H9 (cell line): ENCODE measurements around the gene PIP5KL1. TPM values are rescaled to one million over a fixed set of nuclear protein-coding genes. Genes with fewer than 3 reads are reported as not detected.

Experiments used
- DNase-seq: peaks from one replicate; pipeline ENCODE4 v3.0.0-alpha.2; 2017
- H2AFZ ChIP-seq: one replicate; pipeline ENCODE4 v1.6.1; 2013; ENCODE audit warnings: mild to moderate bottlenecking, low read length, control low read depth, moderate library complexity
- H2AK5ac ChIP-seq: 2 replicates; pipeline ENCODE4 v1.6.1; 2013; ENCODE audit warnings: low read length, control low read depth, mixed read lengths; ENCODE audit not compliant: insufficient read length
- H2BK120ac ChIP-seq: one replicate; pipeline ENCODE4 v1.6.1; 2013; ENCODE audit warnings: low read depth, mild to moderate bottlenecking, low read length, control low read depth, inconsistent platforms; ENCODE audit not compliant: poor library complexity, severe bottlenecking
- H2BK12ac ChIP-seq: 2 replicates; pipeline ENCODE4 v1.6.1; 2013; ENCODE audit warnings: low read length, control low read depth, mixed read lengths, low read depth; ENCODE audit not compliant: insufficient read length
- H2BK15ac ChIP-seq: 2 replicates; pipeline ENCODE4 v1.6.1; 2013; ENCODE audit warnings: low read depth, low read length, control low read depth
- H2BK20ac ChIP-seq: one replicate; pipeline ENCODE4 v1.6.1; 2013; ENCODE audit warnings: low read depth, mild to moderate bottlenecking, low read length, control low read depth, inconsistent platforms; ENCODE audit not compliant: poor library complexity, severe bottlenecking
- H2BK5ac ChIP-seq: 2 replicates; pipeline ENCODE4 v1.6.1; 2013; ENCODE audit warnings: low read length, control low read depth, mixed read lengths; ENCODE audit not compliant: insufficient read length
- H3K14ac ChIP-seq: 2 replicates; pipeline ENCODE4 v1.6.1; 2013; ENCODE audit warnings: low read length, control low read depth; ENCODE audit not compliant: insufficient read depth
- H3K18ac ChIP-seq: 2 replicates; pipeline ENCODE4 v1.6.1; 2013; ENCODE audit warnings: low read depth, mild to moderate bottlenecking, mixed read lengths, low read length, control low read depth; ENCODE audit not compliant: insufficient read length
- H3K23ac ChIP-seq: 2 replicates; pipeline ENCODE4 v1.6.1; 2013; ENCODE audit warnings: low read length, control low read depth, mixed read lengths, low read depth; ENCODE audit not compliant: insufficient read length
- H3K23me2 ChIP-seq: 2 replicates; pipeline ENCODE4 v1.6.1; 2013; ENCODE audit warnings: low read depth, mild to moderate bottlenecking, mixed read lengths, low read length, control low read depth; ENCODE audit not compliant: insufficient read length, poor library complexity, severe bottlenecking
- H3K27ac ChIP-seq: 2 replicates; pipeline ENCODE4 v1.5.1; 2013; ENCODE audit warnings: low read length, control low read depth, mixed read lengths, low read depth; ENCODE audit not compliant: insufficient read length
- H3K27me3 ChIP-seq: 2 replicates; pipeline ENCODE4 v1.6.1; 2013; ENCODE audit warnings: low read length, control low read depth, inconsistent platforms; ENCODE audit not compliant: insufficient read depth
- H3K4ac ChIP-seq: 2 replicates; pipeline ENCODE4 v1.6.1; 2013; ENCODE audit warnings: low read depth, mild to moderate bottlenecking, control low read depth, inconsistent platforms, low read length, moderate library complexity
- H3K4me1 ChIP-seq: 2 replicates; pipeline ENCODE4 v1.6.1; 2013; ENCODE audit warnings: low read length, control low read depth, inconsistent platforms; ENCODE audit not compliant: insufficient read depth
- H3K4me2 ChIP-seq: 2 replicates; pipeline ENCODE4 v1.6.1; 2013; ENCODE audit warnings: low read length, control low read depth, mixed read lengths; ENCODE audit not compliant: insufficient read length, insufficient read depth
- H3K56ac ChIP-seq: 2 replicates; pipeline ENCODE4 v1.6.1; 2013; ENCODE audit warnings: low read depth, mild to moderate bottlenecking, mixed read lengths, low read length, control low read depth; ENCODE audit not compliant: insufficient read length
- H3K79me1 ChIP-seq: 2 replicates; pipeline ENCODE4 v1.6.1; 2013; ENCODE audit warnings: low read depth, mild to moderate bottlenecking, moderate library complexity, low read length, control low read depth, inconsistent platforms; ENCODE audit not compliant: insufficient read depth, poor library complexity, severe bottlenecking
- H3K79me2 ChIP-seq: 2 replicates; pipeline ENCODE4 v1.6.1; 2013; ENCODE audit warnings: low read length, control low read depth, inconsistent platforms; ENCODE audit not compliant: insufficient read depth
- H3K9ac ChIP-seq: 2 replicates; pipeline ENCODE4 v1.6.1; 2013; ENCODE audit warnings: low read length, control low read depth, mixed read lengths; ENCODE audit not compliant: insufficient read length; ENCODE audit errors: extremely low read depth
- H3K9me3 ChIP-seq: one replicate; pipeline ENCODE4 v1.6.1; 2013; ENCODE audit warnings: low read depth, low read length, inconsistent platforms; ENCODE audit not compliant: control insufficient read depth
- H3T11ph ChIP-seq: one replicate; pipeline ENCODE4 v1.6.1; 2013; ENCODE audit warnings: mild to moderate bottlenecking, low read length, control low read depth, inconsistent platforms
- H4K20me1 ChIP-seq: one replicate; pipeline ENCODE4 v1.6.1; 2013; ENCODE audit not compliant: control insufficient read depth, insufficient read length, insufficient read depth
- H4K5ac ChIP-seq: 2 replicates; pipeline ENCODE4 v1.6.1; 2013; ENCODE audit warnings: low read depth, mild to moderate bottlenecking, mixed read lengths, low read length, control low read depth; ENCODE audit not compliant: insufficient read length
- H4K8ac ChIP-seq: replicated peaks from 2 replicates; pipeline ENCODE4 v1.6.1; 2013; ENCODE audit warnings: low read length, control low read depth, mixed read lengths, low read depth; ENCODE audit not compliant: insufficient read length
- H4K91ac ChIP-seq: 2 replicates; pipeline ENCODE4 v1.6.1; 2013; ENCODE audit warnings: low read depth, mild to moderate bottlenecking, moderate library complexity, mixed read lengths, low read length, control low read depth; ENCODE audit not compliant: insufficient read length
- H3K27ac Mint-ChIP-seq, 3 experiments: 2 replicates in 2 of 3; 3 replicates in 1 of 3; pipeline ENCODE4 v1.8.0; 2020 to 2021; ENCODE audit warnings: mixed read lengths in 3 of 3, mild to moderate bottlenecking in 1 of 3, moderate library complexity in 1 of 3
- H3K27me3 Mint-ChIP-seq: 2 replicates; pipeline ENCODE4 v1.8.0; 2021; ENCODE audit warnings: low read depth, mild to moderate bottlenecking, moderate library complexity, mixed read lengths
- H3K36me3 Mint-ChIP-seq, 3 experiments: 2 replicates in 2 of 3; 3 replicates in 1 of 3; pipeline ENCODE4 v1.8.0; 2020 to 2021; ENCODE audit warnings: low read depth in 3 of 3, mixed read lengths in 3 of 3; ENCODE audit not compliant: insufficient read depth in 1 of 3
- H3K4me1 Mint-ChIP-seq, 2 experiments: 2 replicates each; pipeline ENCODE4 v1.8.0; 2020; ENCODE audit warnings: mixed read lengths in 2 of 2
- H3K4me3 Mint-ChIP-seq, 2 experiments: 2 replicates in 1 of 2; 3 replicates in 1 of 2; pipeline ENCODE4 v1.8.0; 2020 to 2021; ENCODE audit warnings: mild to moderate bottlenecking in 2 of 2, mixed read lengths in 2 of 2, moderate library complexity in 1 of 2
- H3K9me3 Mint-ChIP-seq, 2 experiments: 2 replicates in 1 of 2; 3 replicates in 1 of 2; pipeline ENCODE4 v1.8.0; 2020; ENCODE audit warnings: mild to moderate bottlenecking in 2 of 2, mixed read lengths in 2 of 2, moderate library complexity in 1 of 2
- CTCF ChIP-seq: fragments of 200-600 bp; sonication (generic); conservative IDR thresholded peaks from 3 replicates; pipeline ENCODE4 v1.8.0; 2021; ENCODE audit warnings: antibody characterized with exemption, mild to moderate bottlenecking
- WGBS: extraction: QIAGEN DNeasy Blood & Tissue Kit; methylation state at CpG from one replicate; pipeline ENCODE4 v1.1.7; 2013; ENCODE audit warnings: missing lambda C conversion rate, low lambda C conversion rate, mixed read lengths; ENCODE audit not compliant: insufficient read length; ENCODE audit errors: extremely low coverage; 5-methylcytosine and 5-hydroxymethylcytosine counted together
- total RNA-seq: library from RNA; stranded (reverse); gene quantifications from 2 replicates; pipeline ENCODE4 v1.2.1, GENCODE V29; 2021

PIP5KL1 gene
- total RNA-seq, 1 experiment from 2014 or later, result 11.6 TPM

DNA sequence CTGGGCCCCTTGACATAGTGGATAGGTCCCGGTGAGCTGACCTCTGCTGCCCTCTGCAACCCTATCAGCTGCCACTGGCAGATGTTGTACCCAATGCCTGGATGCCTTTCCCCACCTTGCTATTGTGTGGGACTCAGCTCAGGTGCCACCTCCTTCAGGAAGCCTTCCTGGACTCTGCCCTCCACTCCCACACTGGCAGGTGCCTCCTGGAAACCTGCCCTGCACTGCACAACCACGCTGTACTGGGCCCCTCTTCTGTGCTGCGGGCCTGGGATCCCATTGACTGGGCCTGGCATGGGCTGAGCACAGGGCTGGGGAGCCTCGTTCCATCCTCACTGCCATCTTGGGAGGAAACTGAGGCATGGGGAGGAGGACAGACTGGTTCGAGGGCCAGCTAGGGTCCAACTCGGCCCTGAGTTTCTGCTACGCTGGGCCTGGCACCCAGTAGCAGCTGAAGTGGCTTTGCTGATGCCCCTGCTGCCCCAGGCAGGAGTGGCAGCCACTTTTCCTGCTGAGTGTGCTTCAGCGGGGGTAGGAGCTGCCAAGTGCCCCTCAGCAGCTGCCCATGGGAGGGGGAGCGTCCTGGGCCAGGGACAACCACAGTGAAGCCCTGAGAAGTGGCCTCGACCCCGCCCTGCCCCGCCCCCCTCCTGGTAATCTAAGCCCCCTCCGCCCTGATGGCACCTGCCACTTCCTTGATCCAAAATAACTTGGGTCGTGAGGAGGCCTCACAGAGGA is 54.4 kb downstream of the PIP5KL1 start:
- Histone ChIP-seq H2BK5ac (no peak overlapping the region), H4K5ac (no peak overlapping the region), H3K23ac (no peak overlapping the region), H2BK20ac (no peak overlapping the region), H3T11ph (no peak overlapping the region), H2BK120ac (no peak overlapping the region), H3K14ac (no peak overlapping the region), H2BK15ac (no peak overlapping the region), H3K9me3 (no peaks in the 10 kb centered on the region), H3K4me2 (no peak overlapping the region), H2AK5ac (no peak overlapping the region), H3K56ac (no peak overlapping the region), H2AFZ (no peak overlapping the region), H3K79me1 (no peaks in the 10 kb centered on the region), H3K27me3 (no peaks in the 10 kb centered on the region), H4K8ac (no peak overlapping the region), H3K79me2 (no peaks in the 10 kb centered on the region), H2BK12ac (no peak overlapping the region), H3K4me1 (no peaks in the 10 kb centered on the region), H3K18ac (no peak overlapping the region), H4K20me1 (no peaks in the 10 kb centered on the region), H3K23me2 (peaks cover 12% of the 10 kb centered on the region), H3K9ac (no peak overlapping the region), H4K91ac (no peak overlapping the region), H3K27ac (no peak overlapping the region), H3K4ac (no peak overlapping the region)
- no peaks in the 10 kb centered on the region; the same call in 1 of the 2 replicates for H3K27me3 Mint-ChIP-seq
- no peak for DNase-seq
- peak overlapping the region in 1 of 2 experiments; percentile 89; a peak in 2 of 5 replicates for H3K4me3 Mint-ChIP-seq
- no peak overlapping the region; a peak in 1 of 7 replicates for H3K27ac Mint-ChIP-seq
- H3K4me1 Mint-ChIP-seq, result peaks cover 2 to 15% of the 10 kb centered on the region in 2 experiments; a peak in 3 of 4 replicates
- WGBS, result no CpG with 5 or more reads among the region's 14 CpGs
- H3K9me3 Mint-ChIP-seq, result no peaks in the 10 kb centered on the region
- peaks cover 0 to 6% (median 0%) of the 10 kb centered on the region in 3 experiments; a peak in 3 of 7 replicates for H3K36me3 Mint-ChIP-seq
- no peak for TF ChIP-seq CTCF
